H1 (cell line): ENCODE measurements around the gene MMADHC. TPM values are rescaled to one million over a fixed set of nuclear protein-coding genes. Genes with fewer than 3 reads are reported as not detected.

Experiments used
- CBX5 ChIP-seq: fragments of 300-800, 300-1000 bp; sonication (generic); IDR thresholded peaks from 2 replicates; pipeline ENCODE4 v1.7.1; 2016; ENCODE audit warnings: antibody characterized with exemption, low read length, low read depth
- CBX8 ChIP-seq: fragments of 300-800, 300-1000 bp; sonication (generic); IDR thresholded peaks from 2 replicates; pipeline ENCODE4 v1.7.1; 2016; ENCODE audit warnings: low read depth, low read length, borderline replicate concordance
- GTF2F1 ChIP-seq: IDR thresholded peaks from 2 replicates; pipeline ENCODE4 v1.6.1; 2012; ENCODE audit warnings: low read depth, low read length, improper control_type of control experiment, borderline replicate concordance
- NANOG ChIP-seq: IDR thresholded peaks from 2 replicates; pipeline ENCODE4 v1.6.1; 2011; ENCODE audit warnings: low read length, low read depth, mild to moderate bottlenecking, inconsistent platforms; ENCODE audit not compliant: insufficient read depth, poor library complexity, severe bottlenecking
- TAF7 ChIP-seq: optimal IDR thresholded peaks from 2 replicates; pipeline ENCODE3; 2011; ENCODE audit warnings: low read depth, mild to moderate bottlenecking, inconsistent platforms, low read length, moderate library complexity, borderline replicate concordance
- polyA plus RNA-seq, 7 experiments: library from polyadenylated mRNA; depleted of rRNA in 3 of 7; stranded (reverse) in 5 of 7; unstranded in 2 of 7; fragments of >200 nt in 5 of 7; fragments of 200-250 nt in 2 of 7; gene quantifications; 1 replicate in 5 of 7; 2 replicates in 1 of 7; 4 replicates in 1 of 7; pipeline versions ENCODE4 v1.2.1 to v1.2.3, GENCODE V29; 2011 to 2013; ENCODE audit warnings: missing spikeins in 2 of 7, mixed read lengths in 2 of 7
- total RNA-seq: library from RNA; stranded (reverse); fragmentation: NEBNext Ultra II Directional; extraction: Animal tissue kit (Norgen Biotek cat#: 25700); gene quantifications from 2 replicates; pipeline ENCODE4 v1.2.1, GENCODE V29; 2021
- TF ChIP-seq, protein P1 (sequence below): fragments of 300-600 bp; sonication (generic); IDR thresholded peaks from 2 replicates; pipeline ENCODE4 v1.7.1; 2012; ENCODE audit warnings: low read length, moderate library complexity, mild to moderate bottlenecking, inconsistent platforms; ENCODE audit not compliant: insufficient replicate concordance
- TF ChIP-seq, protein P2 (sequence below): IDR thresholded peaks from 2 replicates; pipeline ENCODE4 v1.6.1; 2011; ENCODE audit warnings: low read length, improper control_type of control experiment

The MMADHC gene
- total and polyA plus RNA-seq, 2 of the 8 experiments (the other 6 are each of a cell fraction or from before 2014, with no cell fraction given): 61.1 to 130 TPM

DNA sequence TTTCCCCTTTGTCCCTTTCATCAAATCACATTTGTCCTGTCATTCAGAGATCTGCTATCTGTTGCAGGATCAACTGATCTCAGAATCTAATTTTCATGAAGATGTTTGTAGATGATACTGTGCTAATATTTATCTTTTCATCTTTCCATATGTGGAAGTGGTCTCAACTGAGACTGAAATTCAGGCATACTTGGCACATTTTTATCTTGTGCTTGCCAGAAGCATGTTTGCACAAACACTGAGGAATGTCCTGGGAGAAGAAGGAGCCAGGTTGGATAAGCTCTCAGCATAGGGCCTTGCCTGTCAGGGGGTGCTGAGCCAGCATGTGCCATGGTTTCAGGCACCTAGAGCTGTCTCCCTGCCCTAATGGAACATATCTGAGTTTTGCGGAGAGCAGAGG lies 24.5 kb upstream of the MMADHC start (continued):
- TF ChIP-seq, protein P1, sequence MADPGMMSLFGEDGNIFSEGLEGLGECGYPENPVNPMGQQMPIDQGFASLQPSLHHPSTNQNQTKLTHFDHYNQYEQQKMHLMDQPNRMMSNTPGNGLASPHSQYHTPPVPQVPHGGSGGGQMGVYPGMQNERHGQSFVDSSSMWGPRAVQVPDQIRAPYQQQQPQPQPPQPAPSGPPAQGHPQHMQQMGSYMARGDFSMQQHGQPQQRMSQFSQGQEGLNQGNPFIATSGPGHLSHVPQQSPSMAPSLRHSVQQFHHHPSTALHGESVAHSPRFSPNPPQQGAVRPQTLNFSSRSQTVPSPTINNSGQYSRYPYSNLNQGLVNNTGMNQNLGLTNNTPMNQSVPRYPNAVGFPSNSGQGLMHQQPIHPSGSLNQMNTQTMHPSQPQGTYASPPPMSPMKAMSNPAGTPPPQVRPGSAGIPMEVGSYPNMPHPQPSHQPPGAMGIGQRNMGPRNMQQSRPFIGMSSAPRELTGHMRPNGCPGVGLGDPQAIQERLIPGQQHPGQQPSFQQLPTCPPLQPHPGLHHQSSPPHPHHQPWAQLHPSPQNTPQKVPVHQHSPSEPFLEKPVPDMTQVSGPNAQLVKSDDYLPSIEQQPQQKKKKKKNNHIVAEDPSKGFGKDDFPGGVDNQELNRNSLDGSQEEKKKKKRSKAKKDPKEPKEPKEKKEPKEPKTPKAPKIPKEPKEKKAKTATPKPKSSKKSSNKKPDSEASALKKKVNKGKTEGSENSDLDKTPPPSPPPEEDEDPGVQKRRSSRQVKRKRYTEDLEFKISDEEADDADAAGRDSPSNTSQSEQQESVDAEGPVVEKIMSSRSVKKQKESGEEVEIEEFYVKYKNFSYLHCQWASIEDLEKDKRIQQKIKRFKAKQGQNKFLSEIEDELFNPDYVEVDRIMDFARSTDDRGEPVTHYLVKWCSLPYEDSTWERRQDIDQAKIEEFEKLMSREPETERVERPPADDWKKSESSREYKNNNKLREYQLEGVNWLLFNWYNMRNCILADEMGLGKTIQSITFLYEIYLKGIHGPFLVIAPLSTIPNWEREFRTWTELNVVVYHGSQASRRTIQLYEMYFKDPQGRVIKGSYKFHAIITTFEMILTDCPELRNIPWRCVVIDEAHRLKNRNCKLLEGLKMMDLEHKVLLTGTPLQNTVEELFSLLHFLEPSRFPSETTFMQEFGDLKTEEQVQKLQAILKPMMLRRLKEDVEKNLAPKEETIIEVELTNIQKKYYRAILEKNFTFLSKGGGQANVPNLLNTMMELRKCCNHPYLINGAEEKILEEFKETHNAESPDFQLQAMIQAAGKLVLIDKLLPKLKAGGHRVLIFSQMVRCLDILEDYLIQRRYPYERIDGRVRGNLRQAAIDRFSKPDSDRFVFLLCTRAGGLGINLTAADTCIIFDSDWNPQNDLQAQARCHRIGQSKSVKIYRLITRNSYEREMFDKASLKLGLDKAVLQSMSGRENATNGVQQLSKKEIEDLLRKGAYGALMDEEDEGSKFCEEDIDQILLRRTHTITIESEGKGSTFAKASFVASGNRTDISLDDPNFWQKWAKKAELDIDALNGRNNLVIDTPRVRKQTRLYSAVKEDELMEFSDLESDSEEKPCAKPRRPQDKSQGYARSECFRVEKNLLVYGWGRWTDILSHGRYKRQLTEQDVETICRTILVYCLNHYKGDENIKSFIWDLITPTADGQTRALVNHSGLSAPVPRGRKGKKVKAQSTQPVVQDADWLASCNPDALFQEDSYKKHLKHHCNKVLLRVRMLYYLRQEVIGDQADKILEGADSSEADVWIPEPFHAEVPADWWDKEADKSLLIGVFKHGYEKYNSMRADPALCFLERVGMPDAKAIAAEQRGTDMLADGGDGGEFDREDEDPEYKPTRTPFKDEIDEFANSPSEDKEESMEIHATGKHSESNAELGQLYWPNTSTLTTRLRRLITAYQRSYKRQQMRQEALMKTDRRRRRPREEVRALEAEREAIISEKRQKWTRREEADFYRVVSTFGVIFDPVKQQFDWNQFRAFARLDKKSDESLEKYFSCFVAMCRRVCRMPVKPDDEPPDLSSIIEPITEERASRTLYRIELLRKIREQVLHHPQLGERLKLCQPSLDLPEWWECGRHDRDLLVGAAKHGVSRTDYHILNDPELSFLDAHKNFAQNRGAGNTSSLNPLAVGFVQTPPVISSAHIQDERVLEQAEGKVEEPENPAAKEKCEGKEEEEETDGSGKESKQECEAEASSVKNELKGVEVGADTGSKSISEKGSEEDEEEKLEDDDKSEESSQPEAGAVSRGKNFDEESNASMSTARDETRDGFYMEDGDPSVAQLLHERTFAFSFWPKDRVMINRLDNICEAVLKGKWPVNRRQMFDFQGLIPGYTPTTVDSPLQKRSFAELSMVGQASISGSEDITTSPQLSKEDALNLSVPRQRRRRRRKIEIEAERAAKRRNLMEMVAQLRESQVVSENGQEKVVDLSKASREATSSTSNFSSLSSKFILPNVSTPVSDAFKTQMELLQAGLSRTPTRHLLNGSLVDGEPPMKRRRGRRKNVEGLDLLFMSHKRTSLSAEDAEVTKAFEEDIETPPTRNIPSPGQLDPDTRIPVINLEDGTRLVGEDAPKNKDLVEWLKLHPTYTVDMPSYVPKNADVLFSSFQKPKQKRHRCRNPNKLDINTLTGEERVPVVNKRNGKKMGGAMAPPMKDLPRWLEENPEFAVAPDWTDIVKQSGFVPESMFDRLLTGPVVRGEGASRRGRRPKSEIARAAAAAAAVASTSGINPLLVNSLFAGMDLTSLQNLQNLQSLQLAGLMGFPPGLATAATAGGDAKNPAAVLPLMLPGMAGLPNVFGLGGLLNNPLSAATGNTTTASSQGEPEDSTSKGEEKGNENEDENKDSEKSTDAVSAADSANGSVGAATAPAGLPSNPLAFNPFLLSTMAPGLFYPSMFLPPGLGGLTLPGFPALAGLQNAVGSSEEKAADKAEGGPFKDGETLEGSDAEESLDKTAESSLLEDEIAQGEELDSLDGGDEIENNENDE: no peak
- TF ChIP-seq GTF2F1: no peak
- no peak for TF ChIP-seq CBX5
- TF ChIP-seq, protein P2, sequence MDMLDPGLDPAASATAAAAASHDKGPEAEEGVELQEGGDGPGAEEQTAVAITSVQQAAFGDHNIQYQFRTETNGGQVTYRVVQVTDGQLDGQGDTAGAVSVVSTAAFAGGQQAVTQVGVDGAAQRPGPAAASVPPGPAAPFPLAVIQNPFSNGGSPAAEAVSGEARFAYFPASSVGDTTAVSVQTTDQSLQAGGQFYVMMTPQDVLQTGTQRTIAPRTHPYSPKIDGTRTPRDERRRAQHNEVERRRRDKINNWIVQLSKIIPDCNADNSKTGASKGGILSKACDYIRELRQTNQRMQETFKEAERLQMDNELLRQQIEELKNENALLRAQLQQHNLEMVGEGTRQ: no peak
- TF ChIP-seq NANOG: no peak
- TF ChIP-seq TAF7: no peak
- TF ChIP-seq CBX8: no peak
- TF ChIP-seq, all 59 proteins: peak for 0
